22Rv1 (cell line): ENCODE measurements around the gene CCDC106.

ENCODE experiments used
- CTCF ChIP-seq: fragments of 450-650 bp; IDR thresholded peaks from 2 replicates; pipeline ENCODE4 v1.5.1; 2017; ENCODE audit warnings: mild to moderate bottlenecking
- ZFX ChIP-seq: fragments of 450-650 bp; IDR thresholded peaks from 2 replicates; pipeline ENCODE4 v1.6.1; 2017; ENCODE audit warnings: antibody characterized with exemption, borderline replicate concordance

GRCh38 chr19:55635856-55636440 lies 12.1 kb upstream of the CCDC106 start:
- TF ChIP-seq CTCF (no peak), ZFX (no peak)
